NB4 (cell line): Measurements from ENCODE around the gene CHSY1.
"Not testable (repeated sequence)": the region's sequence is repeated elsewhere in the genome, so short reads cannot be mapped to it uniquely, and the experiment has no call there.

Experiments used
- DNase-seq: peaks from one replicate; pipeline ENCODE4 v3.0.0; 2010; ENCODE audit warnings: low read depth
- H3K4me3 ChIP-seq: one replicate; pipeline ENCODE4 v1.5.1; 2011; ENCODE audit warnings: mild to moderate bottlenecking, low read depth, low read length, moderate library complexity
- MYC ChIP-seq: IDR thresholded peaks from 2 replicates; pipeline ENCODE4 v1.6.1; 2011; ENCODE audit warnings: low read depth, low read length
- POLR2A ChIP-seq: IDR thresholded peaks from 2 replicates; pipeline ENCODE4 v1.6.1; 2011; ENCODE audit warnings: mild to moderate bottlenecking; ENCODE audit not compliant: insufficient read length; ENCODE audit errors: extremely low read depth
- TF ChIP-seq, protein P1 (sequence below): IDR thresholded peaks from one replicate; pipeline ENCODE4 v1.5.1; 2012; ENCODE audit warnings: low read depth, low read length
- TF ChIP-seq, protein P2 (sequence below): IDR thresholded peaks from 2 replicates; pipeline ENCODE4 v1.6.1; 2011; ENCODE audit warnings: low read depth, low read length

Gene CHSY1

DNA sequence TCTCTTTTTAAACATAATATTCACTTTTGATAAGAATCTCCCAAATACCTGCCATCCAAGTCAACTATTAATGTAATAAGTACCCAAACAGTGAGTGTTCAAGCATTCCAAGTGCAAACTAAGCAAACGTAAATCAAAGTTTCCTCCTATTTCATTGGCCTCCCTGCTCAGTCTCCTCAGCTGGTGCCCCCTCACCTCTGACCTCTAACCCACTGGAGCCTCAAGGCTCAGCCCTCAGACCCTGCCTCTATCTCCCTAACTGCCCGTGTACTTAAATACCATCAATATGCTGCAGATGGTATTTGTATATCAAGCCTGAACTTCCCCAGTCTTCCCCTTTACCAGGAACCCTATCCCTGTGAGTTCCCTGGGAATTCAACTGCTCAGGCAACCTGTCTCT lies 31.8 kb downstream of the CHSY1 start:
- H3K4me3 ChIP-seq: no peak overlapping the region
- TF ChIP-seq POLR2A (no peak), MYC (no peak)
- TF ChIP-seq, protein P1, sequence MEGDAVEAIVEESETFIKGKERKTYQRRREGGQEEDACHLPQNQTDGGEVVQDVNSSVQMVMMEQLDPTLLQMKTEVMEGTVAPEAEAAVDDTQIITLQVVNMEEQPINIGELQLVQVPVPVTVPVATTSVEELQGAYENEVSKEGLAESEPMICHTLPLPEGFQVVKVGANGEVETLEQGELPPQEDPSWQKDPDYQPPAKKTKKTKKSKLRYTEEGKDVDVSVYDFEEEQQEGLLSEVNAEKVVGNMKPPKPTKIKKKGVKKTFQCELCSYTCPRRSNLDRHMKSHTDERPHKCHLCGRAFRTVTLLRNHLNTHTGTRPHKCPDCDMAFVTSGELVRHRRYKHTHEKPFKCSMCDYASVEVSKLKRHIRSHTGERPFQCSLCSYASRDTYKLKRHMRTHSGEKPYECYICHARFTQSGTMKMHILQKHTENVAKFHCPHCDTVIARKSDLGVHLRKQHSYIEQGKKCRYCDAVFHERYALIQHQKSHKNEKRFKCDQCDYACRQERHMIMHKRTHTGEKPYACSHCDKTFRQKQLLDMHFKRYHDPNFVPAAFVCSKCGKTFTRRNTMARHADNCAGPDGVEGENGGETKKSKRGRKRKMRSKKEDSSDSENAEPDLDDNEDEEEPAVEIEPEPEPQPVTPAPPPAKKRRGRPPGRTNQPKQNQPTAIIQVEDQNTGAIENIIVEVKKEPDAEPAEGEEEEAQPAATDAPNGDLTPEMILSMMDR: no peak
- TF ChIP-seq, protein P2, sequence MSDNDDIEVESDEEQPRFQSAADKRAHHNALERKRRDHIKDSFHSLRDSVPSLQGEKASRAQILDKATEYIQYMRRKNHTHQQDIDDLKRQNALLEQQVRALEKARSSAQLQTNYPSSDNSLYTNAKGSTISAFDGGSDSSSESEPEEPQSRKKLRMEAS: no peak
- no peak for DNase-seq

DNA sequence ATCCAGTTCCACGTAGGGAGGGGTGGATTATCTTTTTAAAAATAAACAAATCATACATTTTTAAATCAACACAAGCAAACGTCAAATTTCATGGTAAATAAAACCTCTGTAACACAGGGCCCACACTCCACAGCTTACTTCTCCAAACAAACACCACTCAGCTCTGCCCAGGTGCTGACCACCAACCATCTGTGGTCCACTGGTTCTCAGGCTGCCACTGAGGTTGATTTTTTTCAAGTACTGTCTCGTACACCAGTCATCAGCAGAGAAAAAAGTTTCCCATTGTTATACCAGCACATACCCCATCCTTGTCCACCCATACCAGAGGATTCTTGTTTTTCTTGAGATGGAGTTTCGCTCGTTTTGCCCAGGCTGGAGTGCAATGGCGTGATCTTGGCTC lies 32.4 kb downstream of the CHSY1 start:
- H3K4me3 ChIP-seq: no peak overlapping the region
- TF ChIP-seq POLR2A: no peak
- no peak for TF ChIP-seq MYC
- TF ChIP-seq, protein P1: no peak
- TF ChIP-seq, protein P2: no peak
- no peak for DNase-seq

DNA sequence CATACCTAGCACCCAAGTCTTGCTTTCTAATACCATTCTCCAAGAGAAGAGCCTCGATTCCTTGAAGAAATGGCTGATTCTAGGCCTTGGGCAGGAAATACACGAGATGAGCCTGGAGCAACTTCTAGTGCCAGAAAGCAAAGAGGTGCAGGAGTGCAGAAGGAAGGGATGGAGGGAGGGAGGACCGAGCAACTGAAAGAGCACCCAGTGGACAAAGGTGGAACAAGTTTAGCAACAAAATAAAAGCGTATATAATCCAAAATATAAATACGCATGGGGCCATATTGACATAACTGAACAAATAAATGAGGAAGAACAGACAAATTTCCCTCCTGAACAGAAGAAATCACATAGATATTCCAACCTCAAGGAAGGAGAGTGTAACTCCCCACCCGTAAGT lies 34.4 kb downstream of the CHSY1 start:
- DNase-seq: no peak
- TF ChIP-seq, protein P1: no peak
- no peak for TF ChIP-seq POLR2A
- no peak for TF ChIP-seq MYC
- TF ChIP-seq, protein P2: no peak
- no peak overlapping the region for H3K4me3 ChIP-seq

DNA sequence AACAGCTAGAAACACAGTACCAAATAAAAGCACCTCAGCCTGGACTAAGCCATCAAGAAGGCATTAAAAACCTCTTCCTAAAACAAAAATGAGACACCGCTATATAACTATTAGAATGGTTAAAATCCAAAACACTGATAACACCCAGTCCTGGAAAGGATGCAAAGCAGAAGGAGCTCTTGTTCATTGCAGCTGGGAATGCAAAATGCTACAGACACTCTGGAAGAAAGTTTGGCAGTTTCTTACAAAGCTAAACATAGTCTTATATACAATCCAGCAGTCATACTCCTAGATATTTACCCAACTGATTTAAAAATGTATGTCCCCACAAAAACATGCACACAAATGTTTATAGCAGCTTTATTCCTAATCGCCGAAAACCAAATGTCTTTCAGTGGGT lies 35.7 kb downstream of the CHSY1 start:
- no peak overlapping the region for H3K4me3 ChIP-seq
- DNase-seq: no peak
- TF ChIP-seq POLR2A (no peak), MYC (no peak)
- TF ChIP-seq, protein P2: no peak
- TF ChIP-seq, protein P1: no peak

DNA sequence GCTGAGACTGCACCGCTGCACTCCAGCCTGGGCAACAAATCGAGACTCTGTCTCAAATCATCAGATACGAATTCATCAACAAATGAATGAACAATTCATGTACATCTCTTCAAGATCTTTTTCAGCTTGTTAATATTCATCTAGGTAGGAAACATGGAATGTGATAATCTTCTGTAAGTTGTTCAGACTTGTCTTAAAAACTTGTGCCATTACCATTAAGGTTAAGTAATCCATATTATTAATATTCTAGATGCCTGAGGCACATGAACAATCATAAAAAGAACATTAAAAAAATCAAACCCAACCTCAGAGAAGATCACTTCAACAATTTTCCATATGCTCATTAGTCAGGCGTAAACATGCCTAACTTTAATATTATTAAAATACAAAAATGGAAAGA lies 36.2 kb downstream of the CHSY1 start:
- DNase-seq: no peak
- no peak overlapping the region for H3K4me3 ChIP-seq
- TF ChIP-seq MYC (no peak), POLR2A (no peak)
- TF ChIP-seq, protein P2: no peak
- TF ChIP-seq, protein P1: no peak

DNA sequence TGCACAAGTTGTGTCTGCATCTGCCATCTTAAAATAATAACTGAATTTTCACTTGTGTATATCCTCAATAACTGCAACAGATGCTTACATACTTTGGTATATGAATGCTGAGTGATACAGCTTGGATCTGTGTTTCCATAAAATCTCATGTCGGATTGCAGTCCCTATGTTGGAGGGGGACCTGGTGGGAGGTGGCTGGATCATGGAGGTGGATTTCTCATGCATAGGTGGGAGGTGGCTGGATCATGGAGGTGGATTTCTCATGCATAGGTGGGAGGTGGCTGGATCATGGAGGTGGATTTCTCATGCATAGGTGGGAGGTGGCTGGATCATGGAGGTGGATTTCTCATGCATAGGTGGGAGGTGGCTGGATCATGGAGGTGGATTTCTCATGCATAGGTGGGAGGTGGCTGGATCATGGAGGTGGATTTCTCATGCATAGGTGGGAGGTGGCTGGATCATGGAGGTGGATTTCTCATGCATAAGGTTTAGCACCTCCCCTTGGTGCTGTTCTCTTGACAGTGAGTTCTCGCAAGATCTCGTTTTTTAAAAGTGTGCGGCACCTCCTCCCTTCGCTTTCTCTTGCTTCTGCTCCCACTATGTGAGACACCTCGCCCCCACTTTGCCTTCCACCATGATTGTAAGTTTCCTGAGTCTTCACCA lies 37.3 kb downstream of the CHSY1 start:
- not testable (repeated sequence) for H3K4me3 ChIP-seq, DNase-seq
